Kidney (tissue), 14 donors: ENCODE data around the gene PLA2G4D. TPM values are rescaled to one million over a fixed set of nuclear protein-coding genes. Genes with fewer than 3 reads are reported as not detected.

ENCODE experiments used
- DNase-seq, 5 donors: peaks; one replicate each; pipeline ENCODE4 v3.0.0-alpha.2; 2013 to 2020
- FAIRE-seq: peaks from 2 replicates; lab custom pipeline; 2012; peaks lifted over from hg19 to GRCh38; lab: Jason Lieb, UNC
- H3K27ac ChIP-seq, 2 donors: one replicate each; pipeline ENCODE4 v1.7.0; 2013; ENCODE audit warnings: low read depth in 2 of 2, low read length in 2 of 2, inconsistent platforms in 1 of 2
- H3K27me3 ChIP-seq: one replicate; pipeline ENCODE4 v1.7.1; 2013; ENCODE audit warnings: low read length, inconsistent platforms; ENCODE audit not compliant: control insufficient read depth, insufficient read depth
- H3K36me3 ChIP-seq, 3 donors: one replicate each; pipeline versions ENCODE4 v1.7.0 to v1.7.1; 2013; ENCODE audit warnings: low read length in 3 of 3, control low read depth in 1 of 3, inconsistent platforms in 1 of 3; ENCODE audit not compliant: insufficient read depth in 3 of 3, control insufficient read depth in 2 of 3
- H3K4me1 ChIP-seq, 3 donors: one replicate each; pipeline versions ENCODE4 v1.7.0 to v1.7.1; 2013; ENCODE audit warnings: low read length in 3 of 3, inconsistent platforms in 1 of 3, low read depth in 1 of 3; ENCODE audit not compliant: control insufficient read depth in 2 of 3, insufficient read depth in 2 of 3
- H3K4me3 ChIP-seq, 3 donors: one replicate each; pipeline versions ENCODE4 v1.7.0 to v1.8.1; 2013; ENCODE audit warnings: low read length in 3 of 3, control low read depth in 1 of 3, inconsistent platforms in 1 of 3
- H3K9ac ChIP-seq, 3 donors: one replicate each; pipeline versions ENCODE4 v1.7.0 to v1.7.1; 2013; ENCODE audit warnings: low read length in 3 of 3, control low read depth in 1 of 3, inconsistent platforms in 1 of 3
- H3K9me3 ChIP-seq, 3 donors: one replicate each; pipeline versions ENCODE4 v1.7.0 to v1.7.1; 2013; ENCODE audit warnings: low read length in 3 of 3, control low read depth in 1 of 3, inconsistent platforms in 1 of 3; ENCODE audit not compliant: control insufficient read depth in 2 of 3, insufficient read depth in 1 of 3
- intact Hi-C: fragments of 100-400 bp; cut with DNase I; formaldehyde crosslinking; loops from one replicate; pipeline ENCODE4 v1.11.1; 2022
- polyA plus RNA-seq: library from polyadenylated mRNA; stranded (reverse); fragments of 350-450 nt; fragmentation: Illumina TruSeq; extraction: RNeasy Lipid Tissue Mini Kit (QIAGEN cat#74804); gene quantifications from one replicate; pipeline ENCODE4 v1.2.3, GENCODE V29; 2014; ENCODE audit warnings: low read depth, low replicate concordance; ENCODE audit not compliant: insufficient read depth
- total RNA-seq: library from RNA; stranded (reverse); fragmentation: NEBNext Ultra II Directional; extraction: Animal tissue kit (Norgen Biotek cat#: 25700); gene quantifications from one replicate; pipeline ENCODE4 v1.2.1, GENCODE V29; 2021
- TF ChIP-seq, protein P1 (sequence below): IDR thresholded peaks from 3 replicates; pipeline ENCODE4 v1.5.1; 2012; ENCODE audit warnings: mild to moderate bottlenecking, moderate library complexity, borderline replicate concordance; ENCODE audit not compliant: insufficient read depth; ENCODE audit errors: extremely low read depth
- donor health status: control.
- donor health status: control.
- donor health status: control.
- donor health status: control.
- donor health status: control.
- donor health status: DM: yes; HTN: yes; CAD: no.
- donor health status: Normal renal cell carcinoma (clear cell type).

The PLA2G4D gene
- total and polyA plus RNA-seq, 2 donors from 2014 or later: not detected

DNA sequence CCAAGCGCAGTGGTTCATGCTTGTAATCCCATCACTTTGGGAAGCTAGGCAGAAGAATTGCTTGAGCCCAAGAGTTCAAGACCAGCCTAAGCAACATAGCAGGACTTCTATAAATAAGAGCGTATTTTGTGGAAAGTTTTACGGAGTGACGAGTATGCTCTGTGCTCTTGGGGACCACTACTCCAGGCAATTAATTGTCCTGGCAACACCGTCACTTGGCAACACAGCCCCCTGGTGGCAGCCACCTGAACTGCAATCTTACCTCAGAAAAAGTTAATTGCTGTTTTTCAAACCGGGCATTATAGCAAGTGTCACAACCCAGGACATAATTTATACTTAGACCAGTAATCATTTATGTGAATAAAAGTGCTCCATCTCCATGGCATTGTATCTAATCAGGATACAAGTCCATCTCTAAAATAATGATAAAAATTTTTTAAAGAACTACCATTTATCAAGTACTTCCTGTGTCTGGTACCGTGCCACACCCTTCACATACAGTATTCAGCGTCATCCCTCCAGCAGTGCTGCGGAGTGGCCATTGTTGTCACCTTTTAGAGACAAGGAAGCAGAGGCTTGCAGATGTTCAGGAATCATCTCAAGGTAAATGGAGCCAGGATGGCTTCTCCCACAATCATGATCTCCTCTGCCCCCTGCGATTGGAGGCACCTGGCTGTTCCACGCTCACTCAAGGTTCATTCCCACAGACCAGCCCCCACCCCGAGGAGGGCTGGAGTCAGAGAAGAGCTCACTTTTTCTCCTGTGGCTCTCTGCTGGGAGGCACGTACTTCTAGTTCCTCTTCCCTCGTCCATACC, 34.5 kb downstream of the PLA2G4D start:
- Histone ChIP-seq H3K27me3 (no peaks in the 10 kb centered on the region), H3K27ac (no peak overlapping the region), H3K4me1 (peaks cover 0 to 6% (median 0%) of the 10 kb centered on the region in 3 donors), H3K4me3 (no peak overlapping the region), H3K36me3 (no peaks in the 10 kb centered on the region), H3K9ac (no peak overlapping the region), H3K9me3 (no peaks in the 10 kb centered on the region)
- FAIRE-seq: no peak
- TF ChIP-seq, protein P1, sequence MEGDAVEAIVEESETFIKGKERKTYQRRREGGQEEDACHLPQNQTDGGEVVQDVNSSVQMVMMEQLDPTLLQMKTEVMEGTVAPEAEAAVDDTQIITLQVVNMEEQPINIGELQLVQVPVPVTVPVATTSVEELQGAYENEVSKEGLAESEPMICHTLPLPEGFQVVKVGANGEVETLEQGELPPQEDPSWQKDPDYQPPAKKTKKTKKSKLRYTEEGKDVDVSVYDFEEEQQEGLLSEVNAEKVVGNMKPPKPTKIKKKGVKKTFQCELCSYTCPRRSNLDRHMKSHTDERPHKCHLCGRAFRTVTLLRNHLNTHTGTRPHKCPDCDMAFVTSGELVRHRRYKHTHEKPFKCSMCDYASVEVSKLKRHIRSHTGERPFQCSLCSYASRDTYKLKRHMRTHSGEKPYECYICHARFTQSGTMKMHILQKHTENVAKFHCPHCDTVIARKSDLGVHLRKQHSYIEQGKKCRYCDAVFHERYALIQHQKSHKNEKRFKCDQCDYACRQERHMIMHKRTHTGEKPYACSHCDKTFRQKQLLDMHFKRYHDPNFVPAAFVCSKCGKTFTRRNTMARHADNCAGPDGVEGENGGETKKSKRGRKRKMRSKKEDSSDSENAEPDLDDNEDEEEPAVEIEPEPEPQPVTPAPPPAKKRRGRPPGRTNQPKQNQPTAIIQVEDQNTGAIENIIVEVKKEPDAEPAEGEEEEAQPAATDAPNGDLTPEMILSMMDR: peak; percentile 93
- peak in 4 of 5 donors; percentile 56 to 69 (median 60) for DNase-seq
- intact Hi-C loops: no loop called here

DNA sequence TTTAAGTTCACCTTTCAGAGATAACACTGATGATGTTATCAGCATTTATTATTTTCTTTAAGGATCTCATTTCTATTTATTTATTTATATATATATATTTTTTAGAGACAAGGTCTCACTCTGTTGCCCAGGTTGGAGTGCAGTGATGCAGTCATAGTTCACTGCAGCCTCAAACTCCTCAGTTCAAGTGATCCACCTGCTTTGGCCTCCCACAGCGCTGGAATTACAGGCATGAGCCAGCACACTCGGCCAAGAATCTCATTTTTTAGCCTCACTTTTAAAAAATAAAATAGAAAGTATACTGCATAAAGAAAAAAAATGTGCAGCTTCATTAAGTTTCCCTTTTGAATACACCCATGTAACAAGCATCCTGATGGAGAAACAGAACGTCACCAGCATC, 35.6 kb downstream of the PLA2G4D start:
- no peak for DNase-seq
- Histone ChIP-seq H3K9ac (no peak overlapping the region), H3K36me3 (no peaks in the 10 kb centered on the region), H3K27ac (no peak overlapping the region), H3K4me3 (no peak overlapping the region), H3K4me1 (peaks cover 0 to 6% (median 0%) of the 10 kb centered on the region in 3 donors), H3K27me3 (no peaks in the 10 kb centered on the region), H3K9me3 (no peaks in the 10 kb centered on the region)
- TF ChIP-seq, protein P1: no peak
- FAIRE-seq: no peak
- intact Hi-C loops: no loop called here

DNA sequence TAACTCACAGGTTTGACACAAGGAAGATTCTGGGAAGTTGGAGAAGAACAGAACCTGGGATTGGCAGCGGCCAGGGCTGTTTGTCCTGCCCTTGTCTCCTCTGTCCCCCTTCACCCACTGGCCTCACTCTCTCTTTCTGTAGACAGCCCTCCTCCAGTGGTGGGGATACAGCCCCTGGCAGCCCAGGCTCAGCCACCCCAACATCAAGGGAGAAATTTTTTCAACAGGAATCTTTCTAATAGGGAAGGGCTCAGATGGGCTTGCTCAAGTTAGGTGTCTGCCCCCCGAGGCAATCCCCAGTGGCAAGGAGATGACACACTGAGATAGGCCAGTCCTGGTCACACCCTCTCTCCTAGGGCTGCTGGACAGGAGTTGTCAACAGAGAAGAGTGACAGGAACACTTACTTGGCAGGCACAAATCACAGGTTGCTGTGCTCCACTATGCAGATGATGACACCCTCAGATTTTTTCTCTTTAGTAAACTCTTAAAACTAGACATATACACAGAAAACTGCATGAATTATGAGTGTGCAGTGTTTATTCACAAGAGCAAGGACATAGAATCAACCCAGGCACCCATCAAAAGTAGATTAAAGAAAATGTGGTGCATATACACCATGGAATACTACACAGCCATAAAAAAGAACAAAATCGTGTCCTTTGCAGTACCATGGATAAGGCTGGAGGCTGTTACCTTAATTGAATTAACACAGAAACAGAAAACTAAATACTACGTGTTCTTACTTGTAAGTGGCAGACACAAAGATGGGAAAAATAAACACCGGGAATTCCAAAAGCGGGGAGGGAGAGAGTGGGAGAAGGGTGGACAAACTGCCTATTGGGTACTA, 36.3 kb downstream of the PLA2G4D start:
- H3K27ac ChIP-seq: no peak overlapping the region
- H3K9me3 ChIP-seq: no peaks in the 10 kb centered on the region
- no peak overlapping the region for H3K4me3 ChIP-seq
- DNase-seq: no peak
- H3K4me1 ChIP-seq: peaks cover 0 to 6% (median 0%) of the 10 kb centered on the region in 3 donors
- TF ChIP-seq, protein P1: no peak
- no peak for FAIRE-seq
- H3K9ac ChIP-seq: no peak overlapping the region
- no peaks in the 10 kb centered on the region for H3K27me3 ChIP-seq
- no peaks in the 10 kb centered on the region for H3K36me3 ChIP-seq
- intact Hi-C loops: no loop called here
